SU-DHL-6 (cell line): ENCODE results near the gene TNFRSF25.
"Not testable (repeated sequence)": the region's sequence is repeated elsewhere in the genome, so short reads cannot be mapped to it uniquely, and the experiment has no call there.

ENCODE experiments used
- H2AFZ ChIP-seq: fragments of 200-600 bp; sonication (generic); 2 replicates; pipeline ENCODE4 v1.6.1; 2014; ENCODE audit warnings: low read depth, mild to moderate bottlenecking, moderate library complexity, mixed read lengths, antibody characterized with exemption, low read length; ENCODE audit not compliant: severe bottlenecking
- H3F3A ChIP-seq: fragments of 200-600 bp; shearing (Covaris generic); 2 replicates; pipeline ENCODE4 v1.6.0; 2016; ENCODE audit warnings: antibody characterized with exemption, mild to moderate bottlenecking; ENCODE audit not compliant: insufficient read depth
- H3K27ac ChIP-seq: fragments of 200-600 bp; sonication (generic); 2 replicates; pipeline ENCODE4 v1.5.1; 2016; ENCODE audit warnings: low read depth, mild to moderate bottlenecking, low read length, moderate library complexity, mixed read lengths
- H3K27me3 ChIP-seq: fragments of 200-600 bp; sonication (generic), shearing (Covaris generic); 2 replicates; pipeline ENCODE4 v1.6.0; 2014; ENCODE audit warnings: mild to moderate bottlenecking, low read length
- H3K36me3 ChIP-seq: fragments of 200-600 bp; sonication (generic); 2 replicates; pipeline ENCODE4 v1.6.1; 2014; ENCODE audit warnings: mild to moderate bottlenecking, low read length, mixed read lengths
- H3K4me2 ChIP-seq: fragments of 300-600, 200-600 bp; shearing (Covaris generic), sonication (generic); 2 replicates; pipeline ENCODE4 v1.6.0; 2014; ENCODE audit warnings: low read length, low read depth, mild to moderate bottlenecking; ENCODE audit not compliant: poor library complexity, severe bottlenecking
- H3K4me3 ChIP-seq: fragments of 200-600 bp; sonication (generic); 2 replicates; pipeline ENCODE4 v1.5.1; 2014; ENCODE audit warnings: antibody characterized with exemption, low read length, mild to moderate bottlenecking, mixed read lengths; ENCODE audit not compliant: insufficient read depth, poor library complexity, severe bottlenecking
- H3K79me2 ChIP-seq: fragments of 200-600 bp; sonication (generic); 2 replicates; pipeline ENCODE4 v1.6.1; 2014; ENCODE audit warnings: mild to moderate bottlenecking, low read length, moderate library complexity; ENCODE audit not compliant: insufficient read depth
- H3K9ac ChIP-seq: fragments of 200-600 bp; sonication (generic); 2 replicates; pipeline ENCODE4 v1.7.0; 2014; ENCODE audit warnings: mild to moderate bottlenecking, low read length
- H3K9me2 ChIP-seq: fragments of 200-600 bp; sonication (generic); replicated peaks from 2 replicates; pipeline ENCODE4 v1.6.1; 2014; ENCODE audit warnings: low read length; ENCODE audit not compliant: insufficient read depth
- H3K9me3 ChIP-seq: fragments of 200-600 bp; sonication (generic); 2 replicates; pipeline ENCODE4 v1.6.1; 2014; ENCODE audit warnings: low read length, mixed read lengths; ENCODE audit not compliant: insufficient read depth
- H4K20me1 ChIP-seq: fragments of 200-600 bp; sonication (generic); 2 replicates; pipeline ENCODE4 v1.6.1; 2014; ENCODE audit warnings: low read depth, mild to moderate bottlenecking, antibody characterized with exemption, low read length, moderate library complexity, mixed read lengths
- CTCF ChIP-seq: fragments of 200-600 bp; sonication (generic); IDR thresholded peaks from one replicate; pipeline ENCODE4 v1.5.1; 2017; ENCODE audit warnings: antibody characterized with exemption, mild to moderate bottlenecking, low read length, moderate library complexity; ENCODE audit not compliant: insufficient read depth, poor library complexity, severe bottlenecking
- EZH2phosphoT487 ChIP-seq: fragments of 200-600 bp; sonication (generic), shearing (Covaris generic); conservative IDR thresholded peaks from 2 replicates; pipeline ENCODE4 v1.6.1; 2018; ENCODE audit warnings: mild to moderate bottlenecking, antibody characterized with exemption, low read length, moderate library complexity, mixed read lengths

Gene TNFRSF25

GRCh38 chr1:6495540-6496364 lies 29.8 kb upstream of the TNFRSF25 start:
- H3K9me2 ChIP-seq, result no peaks in the 10 kb centered on the region

GRCh38 chr1:6495041-6495441 lies 29.1 kb upstream of the TNFRSF25 start:
- no peaks in the 10 kb centered on the region for H3K9me2 ChIP-seq
- no peaks in the 10 kb centered on the region for H3K27me3 ChIP-seq
- no peaks in the 10 kb centered on the region for H3K79me2 ChIP-seq
- TF ChIP-seq CTCF, result no peak
- TF ChIP-seq EZH2phosphoT487, result no peak
- no peaks in the 10 kb centered on the region for H3F3A ChIP-seq
- no peak overlapping the region for H3K4me3 ChIP-seq
- H3K9me3 ChIP-seq, result no peaks in the 10 kb centered on the region
- H3K36me3 ChIP-seq, result no peaks in the 10 kb centered on the region
- H3K27ac ChIP-seq, result no peak overlapping the region
- no peak overlapping the region for H3K9ac ChIP-seq
- H3K4me2 ChIP-seq, result no peak overlapping the region
- H4K20me1 ChIP-seq, result no peaks in the 10 kb centered on the region
- no peak overlapping the region for H2AFZ ChIP-seq

More at GRCh38 chr1:6495540-6496364, 29.8 kb upstream of the TNFRSF25 start:
- H3F3A ChIP-seq, result no peaks in the 10 kb centered on the region
- no peaks in the 10 kb centered on the region for H4K20me1 ChIP-seq
- no peak overlapping the region for H3K4me2 ChIP-seq
- H3K79me2 ChIP-seq, result no peaks in the 10 kb centered on the region
- H3K9me3 ChIP-seq, result no peaks in the 10 kb centered on the region
- no peaks in the 10 kb centered on the region for H3K36me3 ChIP-seq
- H3K4me3 ChIP-seq, result no peak overlapping the region
- no peak for TF ChIP-seq CTCF
- no peak for TF ChIP-seq EZH2phosphoT487
- no peak overlapping the region for H2AFZ ChIP-seq
- H3K9ac ChIP-seq, result no peak overlapping the region
- H3K27ac ChIP-seq, result no peak overlapping the region
- H3K27me3 ChIP-seq, result no peaks in the 10 kb centered on the region

GRCh38 chr1:6494627-6495026 lies 28.7 kb upstream of the TNFRSF25 start:
- H3K79me2 ChIP-seq, result no peaks in the 10 kb centered on the region

GRCh38 chr1:6493834-6494223 lies 27.9 kb upstream of the TNFRSF25 start:
- H4K20me1 ChIP-seq, H3K27ac ChIP-seq, H3K9me3 ChIP-seq: not testable (repeated sequence)

More at GRCh38 chr1:6494627-6495026, 28.7 kb upstream of the TNFRSF25 start:
- Histone ChIP-seq H3K9me3 (no peaks in the 10 kb centered on the region), H3K36me3 (no peaks in the 10 kb centered on the region), H3K9ac (no peak overlapping the region), H3K4me2 (no peak overlapping the region), H3K27ac (no peak overlapping the region), H3K27me3 (no peaks in the 10 kb centered on the region), H4K20me1 (no peaks in the 10 kb centered on the region), H3K4me3 (no peak overlapping the region), H3F3A (no peaks in the 10 kb centered on the region), H3K9me2 (no peaks in the 10 kb centered on the region), H2AFZ (no peak overlapping the region)
- TF ChIP-seq EZH2phosphoT487, result no peak
- no peak for TF ChIP-seq CTCF

More at GRCh38 chr1:6493834-6494223, 27.9 kb upstream of the TNFRSF25 start:
- not testable (repeated sequence) for H3K4me2 ChIP-seq, H3K36me3 ChIP-seq, H2AFZ ChIP-seq, H3F3A ChIP-seq, H3K9ac ChIP-seq, H3K4me3 ChIP-seq, H3K27me3 ChIP-seq, H3K79me2 ChIP-seq, H3K9me2 ChIP-seq
